CD8-positive, alpha-beta memory T cell (primary cell): Measurements from ENCODE around the gene MRPS23. TPM values are rescaled to one million over a fixed set of nuclear protein-coding genes. Genes with fewer than 3 reads are reported as not detected.

Experiments used
- CTCF ChIA-PET: fragments of 350-600 bp; sonication (Branson Sonifier 250); formaldehyde crosslinking; loops from one replicate; lab custom pipeline; 2021; ENCODE audit warnings: antibody characterized with exemption; lab: Charles Lee
- POLR2A ChIA-PET: fragments of 350-600 bp; sonication (Branson Sonifier 250); formaldehyde crosslinking; loops from one replicate; lab custom pipeline; 2021; ENCODE audit warnings: antibody characterized with exemption; lab: Charles Lee
- DNase-seq, 5 donors: peaks; one replicate each; pipeline versions ENCODE4 v3.0.0 to v3.0.0-alpha.2; 2020 to 2022; ENCODE audit warnings: mixed read lengths in 1 of 5
- H3K27ac ChIP-seq: one replicate; pipeline ENCODE4 v1.7.0; 2013; ENCODE audit warnings: low read depth, mild to moderate bottlenecking, low read length, moderate library complexity
- H3K27me3 ChIP-seq: 2 replicates; pipeline ENCODE4 v1.7.0; 2013; ENCODE audit warnings: low read length, mild to moderate bottlenecking; ENCODE audit not compliant: insufficient read depth, poor library complexity, severe bottlenecking
- H3K36me3 ChIP-seq: 2 replicates; pipeline ENCODE4 v1.7.0; 2013; ENCODE audit warnings: mild to moderate bottlenecking, low read length, moderate library complexity; ENCODE audit not compliant: insufficient read depth
- H3K4me1 ChIP-seq: 2 replicates; pipeline ENCODE4 v1.7.0; 2013; ENCODE audit warnings: mild to moderate bottlenecking, low read length, moderate library complexity; ENCODE audit not compliant: insufficient read depth
- H3K4me3 ChIP-seq: 2 replicates; pipeline ENCODE4 v1.7.0; 2013; ENCODE audit warnings: mild to moderate bottlenecking, low read length
- H3K9me3 ChIP-seq: 2 replicates; pipeline ENCODE4 v1.7.0; 2013; ENCODE audit warnings: mild to moderate bottlenecking, low read length
- H3K27ac Mint-ChIP-seq, 8 donors: one replicate each; pipeline ENCODE4 v1.8.0; 2020 to 2021; ENCODE audit warnings: mixed read lengths in 8 of 8, mild to moderate bottlenecking in 6 of 8, inconsistent platforms in 3 of 8, moderate library complexity in 3 of 8
- H3K27me3 Mint-ChIP-seq, 2 donors: one replicate each; pipeline ENCODE4 v1.8.0; 2020 to 2021; ENCODE audit warnings: mixed read lengths in 2 of 2, mild to moderate bottlenecking in 1 of 2, moderate library complexity in 1 of 2
- H3K36me3 Mint-ChIP-seq, 3 donors: one replicate each; pipeline ENCODE4 v1.8.0; 2020 to 2021; ENCODE audit warnings: mixed read lengths in 3 of 3, inconsistent platforms in 1 of 3, mild to moderate bottlenecking in 1 of 3
- H3K4me1 Mint-ChIP-seq, 3 donors: one replicate each; pipeline ENCODE4 v1.8.0; 2020 to 2021; ENCODE audit warnings: mixed read lengths in 3 of 3, inconsistent platforms in 1 of 3, mild to moderate bottlenecking in 1 of 3
- H3K4me3 Mint-ChIP-seq, 7 donors: one replicate each; pipeline ENCODE4 v1.8.0; 2020 to 2021; ENCODE audit warnings: mixed read lengths in 7 of 7, mild to moderate bottlenecking in 6 of 7, moderate library complexity in 4 of 7, inconsistent platforms in 2 of 7
- H3K9me3 Mint-ChIP-seq, 5 donors: one replicate each; pipeline ENCODE4 v1.8.0; 2020 to 2022; ENCODE audit warnings: mixed read lengths in 5 of 5, mild to moderate bottlenecking in 3 of 5, moderate library complexity in 2 of 5, inconsistent platforms in 1 of 5
- polyA plus RNA-seq: library from polyadenylated mRNA; unstranded; fragments of 300-500 nt; fragmentation: Illumina TruSeq; gene quantifications from one replicate; pipeline ENCODE4 v1.2.3, GENCODE V29; 2021
- total RNA-seq, 2 experiments: library from RNA; stranded (reverse); gene quantifications; one replicate each; pipeline ENCODE4 v1.2.3, GENCODE V29; 2021

Gene MRPS23
- total and polyA plus RNA-seq, 3 experiments from 2014 or later, result 42.6 to 88.5 (median 83.1) TPM

DNA sequence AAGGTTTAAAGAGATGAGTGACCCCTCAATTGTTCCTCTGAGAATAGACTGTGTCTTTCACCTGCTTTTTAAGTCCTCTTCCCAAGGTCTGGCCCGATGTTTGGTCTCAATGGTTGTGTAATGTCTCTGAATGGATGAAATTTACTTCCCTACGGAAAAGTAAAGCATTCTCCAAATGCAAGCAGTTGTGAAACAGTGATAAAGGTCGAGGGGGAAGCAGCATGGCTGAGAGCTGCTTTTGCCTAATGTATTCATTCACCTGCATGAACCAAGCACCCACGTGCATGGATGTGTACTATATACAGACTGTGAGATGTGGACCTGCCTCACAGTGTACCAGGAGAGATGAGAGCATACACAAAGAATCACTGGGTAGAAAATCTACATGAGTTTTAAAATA, 11.4 kb downstream of the MRPS23 start:
- no peaks in the 10 kb centered on the region for H3K9me3 Mint-ChIP-seq
- CTCF ChIA-PET, result interaction anchor here (1.4 kb wide), 1 partner anchor 11 kb away, joined by 3 read pairs; the partner anchor contains the start of gene MRPS23

GRCh38 chr17:57835333-57835900, 14.4 kb downstream of the MRPS23 start:
- Histone ChIP-seq H3K27ac (no peak overlapping the region), H3K36me3 (peaks cover 15% of the 10 kb centered on the region), H3K9me3 (no peaks in the 10 kb centered on the region), H3K4me1 (peaks cover 5% of the 10 kb centered on the region), H3K27me3 (no peaks in the 10 kb centered on the region), H3K4me3 (no peak overlapping the region)
- ChIA-PET POLR2A (no interaction called here), CTCF (interaction anchor here (2.6 kb wide), 1 partner anchor 707 kb away, joined by 12 read pairs; no protein-coding TSS in a partner anchor)
- Mint-ChIP-seq H3K36me3 (peaks cover 8 to 29% (median 11%) of the 10 kb centered on the region in 3 donors), H3K27me3 (no peaks in the 10 kb centered on the region), H3K4me3 (no peak overlapping the region), H3K4me1 (peaks cover 0 to 5% (median 0%) of the 10 kb centered on the region in 3 donors), H3K27ac (no peak overlapping the region), H3K9me3 (no peaks in the 10 kb centered on the region)
- no peak for DNase-seq

More for the DNA sequence above, 11.4 kb downstream of the MRPS23 start:
- no peaks in the 10 kb centered on the region for H3K27me3 Mint-ChIP-seq
- H3K4me1 ChIP-seq, result peaks cover 3% of the 10 kb centered on the region
- H3K27ac ChIP-seq, result no peak overlapping the region
- H3K4me3 Mint-ChIP-seq, result no peak overlapping the region
- no peak overlapping the region for H3K4me3 ChIP-seq
- peaks cover 8 to 21% (median 12%) of the 10 kb centered on the region in 3 donors for H3K4me1 Mint-ChIP-seq
- peaks cover 8 to 48% (median 11%) of the 10 kb centered on the region in 3 donors for H3K36me3 Mint-ChIP-seq
- H3K36me3 ChIP-seq, result peaks cover 26% of the 10 kb centered on the region
- H3K9me3 ChIP-seq, result no peaks in the 10 kb centered on the region
- DNase-seq, result no peak
- POLR2A ChIA-PET, result no interaction called here
- no peak overlapping the region for H3K27ac Mint-ChIP-seq
- no peaks in the 10 kb centered on the region for H3K27me3 ChIP-seq

GRCh38 chr17:57834146-57834741, 15.6 kb downstream of the MRPS23 start:
- H3K4me1 Mint-ChIP-seq, result peaks cover 0 to 5% (median 0%) of the 10 kb centered on the region in 3 donors
- H3K4me1 ChIP-seq, result peaks cover 5% of the 10 kb centered on the region
- no peak overlapping the region for H3K27ac ChIP-seq
- CTCF ChIA-PET, result interaction anchor here (0.6 to 2.6 kb wide), 11 partner anchors 9 to 706 kb away, joined by 3 to 12 read pairs (median 3); partner anchors contain the start of gene MRPS23
- no peak overlapping the region for H3K4me3 ChIP-seq
- peaks cover 8 to 17% (median 11%) of the 10 kb centered on the region in 3 donors for H3K36me3 Mint-ChIP-seq
- no peak overlapping the region for H3K4me3 Mint-ChIP-seq
- H3K9me3 Mint-ChIP-seq, result no peaks in the 10 kb centered on the region
- no peaks in the 10 kb centered on the region for H3K27me3 ChIP-seq
- no peak for DNase-seq
- peaks cover 8% of the 10 kb centered on the region for H3K36me3 ChIP-seq
- peak overlapping the region in 2 of 8 donors; percentile 29 to 47 for H3K27ac Mint-ChIP-seq
- POLR2A ChIA-PET, result interaction anchor here (1.4 kb wide), 1 partner anchor 16 kb away, joined by 3 read pairs; the partner anchor contains the start of gene MRPS23
- no peaks in the 10 kb centered on the region for H3K27me3 Mint-ChIP-seq
- H3K9me3 ChIP-seq, result no peaks in the 10 kb centered on the region

DNA sequence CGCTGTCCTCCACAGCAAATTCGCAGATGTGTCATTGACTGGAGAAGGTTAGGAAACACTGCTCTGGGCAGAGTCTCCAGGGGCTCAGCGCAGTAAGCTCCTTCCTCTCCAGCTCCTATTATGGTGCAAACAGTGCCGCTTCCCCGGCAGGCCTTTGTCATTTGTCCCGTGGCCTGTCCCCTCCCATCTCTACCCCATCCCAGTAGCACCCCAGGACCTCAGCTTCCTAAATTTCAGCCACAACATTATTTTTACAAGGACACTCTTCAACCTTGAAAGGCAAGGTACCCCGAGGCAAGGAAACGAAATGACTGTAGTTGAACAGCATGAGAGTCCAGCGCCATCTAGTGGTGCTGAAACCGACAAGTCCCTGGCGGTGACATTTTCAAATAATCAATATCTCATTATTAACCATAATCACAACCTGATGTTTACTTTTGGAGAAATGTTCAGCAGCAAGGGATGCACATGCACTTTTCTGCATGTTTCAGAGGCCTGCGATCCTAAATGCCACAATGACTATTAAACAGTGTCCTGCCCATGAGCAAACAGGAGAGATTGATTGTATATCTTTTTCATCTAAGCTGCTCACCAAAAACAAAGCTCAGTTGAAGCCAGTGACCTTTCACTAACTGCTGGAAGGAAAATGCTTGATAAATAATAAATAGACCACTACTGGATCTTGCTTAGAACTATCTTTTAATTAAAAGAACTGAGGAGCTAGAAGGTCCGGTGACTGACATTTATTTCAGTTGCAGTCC, 16.5 kb downstream of the MRPS23 start:
- Histone ChIP-seq H3K4me1 (peaks cover 5% of the 10 kb centered on the region), H3K9me3 (no peaks in the 10 kb centered on the region), H3K27me3 (no peaks in the 10 kb centered on the region), H3K27ac (no peak overlapping the region), H3K36me3 (peaks cover 1% of the 10 kb centered on the region), H3K4me3 (peak overlapping the region; percentile 73)
- Mint-ChIP-seq H3K36me3 (peaks cover 5 to 8% (median 6%) of the 10 kb centered on the region in 3 donors), H3K27ac (no peak overlapping the region), H3K27me3 (no peaks in the 10 kb centered on the region), H3K4me3 (no peak overlapping the region), H3K4me1 (peaks cover 0 to 5% (median 0%) of the 10 kb centered on the region in 3 donors), H3K9me3 (no peaks in the 10 kb centered on the region)
- peak; percentile 43 to 75 (median 59) for DNase-seq
- ChIA-PET POLR2A (interaction anchor here (1.4 kb wide), 1 partner anchor 17 kb away, joined by 3 read pairs; the partner anchor contains the start of gene MRPS23), CTCF (interaction anchor here (0.6 to 2.6 kb wide), 17 partner anchors 9 to 705 kb away, joined by 3 to 12 read pairs (median 4); partner anchors contain the start of gene MRPS23)

GRCh38 chr17:57832314-57833178, 17.3 kb downstream of the MRPS23 start:
- no peaks in the 10 kb centered on the region for H3K27me3 ChIP-seq
- no peak for DNase-seq
- POLR2A ChIA-PET, result interaction anchor here (1.4 kb wide), 1 partner anchor 17 kb away, joined by 3 read pairs; the partner anchor contains the start of gene MRPS23

GRCh38 chr17:57830880-57831279, 19.0 kb downstream of the MRPS23 start:
- DNase-seq, result no peak
- peak overlapping the region in 1 of 7 donors; percentile 43 for H3K4me3 Mint-ChIP-seq
- Histone ChIP-seq H3K27ac (no peak overlapping the region), H3K27me3 (no peaks in the 10 kb centered on the region), H3K36me3 (no peaks in the 10 kb centered on the region), H3K4me1 (peaks cover 5% of the 10 kb centered on the region), H3K9me3 (no peaks in the 10 kb centered on the region), H3K4me3 (no peak overlapping the region)
- peaks cover 0 to 5% (median 0%) of the 10 kb centered on the region in 3 donors for H3K4me1 Mint-ChIP-seq
- no peaks in the 10 kb centered on the region for H3K36me3 Mint-ChIP-seq
- H3K27me3 Mint-ChIP-seq, result peaks cover 0 to 2% of the 10 kb centered on the region in 2 donors
- H3K27ac Mint-ChIP-seq, result no peak overlapping the region
- no peaks in the 10 kb centered on the region for H3K9me3 Mint-ChIP-seq
- CTCF ChIA-PET, result no interaction called here
- POLR2A ChIA-PET, result interaction anchor here (0.6 kb wide), 1 partner anchor 12 kb away, joined by 5 read pairs; no protein-coding TSS in a partner anchor

More at GRCh38 chr17:57832314-57833178, 17.3 kb downstream of the MRPS23 start:
- no peaks in the 10 kb centered on the region for H3K9me3 ChIP-seq
- H3K4me3 ChIP-seq, result peak overlapping the region; percentile 73
- H3K27ac Mint-ChIP-seq, result no peak overlapping the region
- H3K36me3 Mint-ChIP-seq, result peaks cover 4 to 6% (median 5%) of the 10 kb centered on the region in 3 donors
- peaks cover 5% of the 10 kb centered on the region for H3K4me1 ChIP-seq
- H3K36me3 ChIP-seq, result no peaks in the 10 kb centered on the region
- no peaks in the 10 kb centered on the region for H3K9me3 Mint-ChIP-seq
- H3K27ac ChIP-seq, result no peak overlapping the region
- CTCF ChIA-PET, result interaction anchor here (1.1 to 2.6 kb wide), 12 partner anchors 8 to 704 kb away, joined by 3 to 12 read pairs (median 6); partner anchors contain the start of gene MRPS23
- no peak overlapping the region for H3K4me3 Mint-ChIP-seq
- H3K27me3 Mint-ChIP-seq, result no peaks in the 10 kb centered on the region
- H3K4me1 Mint-ChIP-seq, result peaks cover 0 to 5% (median 0%) of the 10 kb centered on the region in 3 donors
